Smooth muscle cell (in vitro differentiated cells): ENCODE data around the gene FOXP1. TPM values are rescaled to one million over a fixed set of nuclear protein-coding genes. Genes with fewer than 3 reads are reported as not detected.

Experiments used
- DNase-seq: peaks from one replicate; lab custom pipeline; 2025; ENCODE audit not compliant: unreplicated experiment; lab: John Stamatoyannopoulos, UW
- H2AFZ ChIP-seq: fragments of 200-600 bp; sonication (generic); 2 replicates; pipeline ENCODE4 v1.6.0; 2016; ENCODE audit warnings: antibody characterized with exemption, low read depth, mild to moderate bottlenecking
- H3F3A ChIP-seq: fragments of 200-600 bp; sonication (generic); 2 replicates; pipeline ENCODE4 v1.6.0; 2017; ENCODE audit warnings: antibody characterized with exemption, low read depth
- H3K27ac ChIP-seq: fragments of 200-600 bp; sonication (generic); 2 replicates; pipeline ENCODE4 v1.5.1; 2016; ENCODE audit warnings: low read depth, mild to moderate bottlenecking
- H3K27me3 ChIP-seq: fragments of 200-600 bp; sonication (generic); 2 replicates; pipeline ENCODE4 v1.6.1; 2016; ENCODE audit warnings: low read depth, mild to moderate bottlenecking
- H3K36me3 ChIP-seq: fragments of 200-600 bp; sonication (generic); 2 replicates; pipeline ENCODE4 v1.5.1; 2016; ENCODE audit warnings: low read depth
- H3K4me1 ChIP-seq: fragments of 200-600 bp; sonication (generic); 2 replicates; pipeline ENCODE4 v1.5.1; 2016; ENCODE audit warnings: low read depth
- H3K4me2 ChIP-seq: fragments of 200-600 bp; sonication (generic); 2 replicates; pipeline ENCODE4 v1.6.0; 2016; ENCODE audit warnings: mild to moderate bottlenecking
- H3K4me3 ChIP-seq: fragments of 200-600 bp; sonication (generic); 2 replicates; pipeline ENCODE4 v1.5.1; 2016; ENCODE audit warnings: mild to moderate bottlenecking
- H3K79me2 ChIP-seq: fragments of 200-600 bp; sonication (generic); 2 replicates; pipeline ENCODE4 v1.6.0; 2016; ENCODE audit warnings: low read depth, mild to moderate bottlenecking
- H3K9ac ChIP-seq: fragments of 200-600 bp; sonication (generic); 2 replicates; pipeline ENCODE4 v1.6.0; 2016; ENCODE audit warnings: low read depth
- H3K9me3 ChIP-seq: fragments of 200-600 bp; sonication (generic); replicated peaks from 2 replicates; pipeline ENCODE4 v1.5.1; 2016; ENCODE audit warnings: low read depth
- H4K20me1 ChIP-seq: fragments of 200-600 bp; sonication (generic); 2 replicates; pipeline ENCODE4 v1.6.0; 2016; ENCODE audit warnings: low read depth
- CTCF ChIP-seq: fragments of 200-600 bp; sonication (generic); IDR thresholded peaks from 2 replicates; pipeline ENCODE4 v1.5.1; 2017; ENCODE audit warnings: borderline replicate concordance, mild to moderate bottlenecking, antibody characterized with exemption; ENCODE audit not compliant: insufficient read depth, poor library complexity, severe bottlenecking
- WGBS: methylation state at CpG from one replicate; pipeline ENCODE4 v1.1.7; 2016; ENCODE audit warnings: low lambda C conversion rate; 5-methylcytosine and 5-hydroxymethylcytosine counted together
- polyA plus RNA-seq: library from polyadenylated mRNA; unstranded; fragments of >200 nt; fragmentation: Nextera tagmentation; extraction: Ambion mirVana; gene quantifications from 2 replicates; pipeline ENCODE4 v1.2.1, GENCODE V29; 2016
- total RNA-seq: library from RNA; depleted of rRNA; stranded (reverse); fragments of >200 nt; gene quantifications from 2 replicates; pipeline ENCODE4 v1.2.3, GENCODE V29; 2014

The FOXP1 gene
- total and polyA plus RNA-seq, 2 experiments from 2014 or later, result 40.9 to 68.0 TPM

GRCh38 chr3:71400986-71401451, 182.5 kb downstream of the FOXP1 start:
- Histone ChIP-seq H4K20me1 (no peaks in the 10 kb centered on the region), H3K36me3 (no peaks in the 10 kb centered on the region), H3K9ac (no peak overlapping the region), H3K4me3 (no peak overlapping the region), H2AFZ (no peak overlapping the region), H3K9me3 (no peaks in the 10 kb centered on the region), H3K4me2 (no peak overlapping the region), H3F3A (no peaks in the 10 kb centered on the region), H3K79me2 (peaks cover 17% of the 10 kb centered on the region), H3K27ac (no peak overlapping the region), H3K4me1 (peaks cover 10% of the 10 kb centered on the region), H3K27me3 (no peaks in the 10 kb centered on the region)
- WGBS, result 53% methylated on average over 6 of the region's 6 CpGs
- no peak for TF ChIP-seq CTCF
- no peak for DNase-seq

- H3K9me3 ChIP-seq, result no peaks in the 10 kb centered on the region
- H2AFZ ChIP-seq, result no peak overlapping the region
- H3K4me1 ChIP-seq, result peaks cover 10% of the 10 kb centered on the region
- H3K4me3 ChIP-seq, result no peak overlapping the region
- H3F3A ChIP-seq, result no peaks in the 10 kb centered on the region
- TF ChIP-seq CTCF, result no peak
- peaks cover 11% of the 10 kb centered on the region for H3K79me2 ChIP-seq
- no peaks in the 10 kb centered on the region for H3K36me3 ChIP-seq
- no peak overlapping the region for H3K27ac ChIP-seq
- H3K27me3 ChIP-seq, result no peaks in the 10 kb centered on the region
- no peak for DNase-seq
- WGBS, result 95% methylated on average over 3 of the region's 3 CpGs
- H3K9ac ChIP-seq, result no peak overlapping the region
- H3K4me2 ChIP-seq, result no peak overlapping the region
- H4K20me1 ChIP-seq, result no peaks in the 10 kb centered on the region
Measured at GRCh38 chr3:71399478-71399877, 184.1 kb downstream of the FOXP1 start.

GRCh38 chr3:71398157-71398836, 185.2 kb downstream of the FOXP1 start:
- H3K79me2 ChIP-seq, result peaks cover 15% of the 10 kb centered on the region
- H3K4me3 ChIP-seq, result no peak overlapping the region
- no peak for TF ChIP-seq CTCF
- H3K27me3 ChIP-seq, result no peaks in the 10 kb centered on the region
- H4K20me1 ChIP-seq, result no peaks in the 10 kb centered on the region
- no peaks in the 10 kb centered on the region for H3K36me3 ChIP-seq
- H3K4me2 ChIP-seq, result peak overlapping the region; percentile 71
- H3K27ac ChIP-seq, result peak overlapping the region; percentile 33
- no peak overlapping the region for H2AFZ ChIP-seq
- H3F3A ChIP-seq, result no peaks in the 10 kb centered on the region
- H3K4me1 ChIP-seq, result peaks cover 10% of the 10 kb centered on the region
- 33% methylated on average over 4 of the region's 4 CpGs for WGBS
- no peak for DNase-seq
- H3K9ac ChIP-seq, result no peak overlapping the region
- H3K9me3 ChIP-seq, result no peaks in the 10 kb centered on the region

- Histone ChIP-seq H3K4me2 (peak overlapping the region; percentile 71), H2AFZ (no peak overlapping the region), H3F3A (no peaks in the 10 kb centered on the region), H3K9ac (no peak overlapping the region), H3K79me2 (peaks cover 15% of the 10 kb centered on the region), H3K27ac (peak overlapping the region; percentile 33), H3K4me3 (no peak overlapping the region), H3K4me1 (peaks cover 10% of the 10 kb centered on the region), H3K9me3 (no peaks in the 10 kb centered on the region), H3K36me3 (no peaks in the 10 kb centered on the region), H4K20me1 (no peaks in the 10 kb centered on the region), H3K27me3 (no peaks in the 10 kb centered on the region)
- no peak for DNase-seq
- 26% methylated on average over 2 of the region's 2 CpGs for WGBS
- TF ChIP-seq CTCF, result no peak
Measured at GRCh38 chr3:71397726-71398125, 185.8 kb downstream of the FOXP1 start.
